Measurements from ENCODE around the gene GCFC2.
A peak's percentile ranks its signal among the peaks of the same experiment; 100 is the strongest.
"Not testable (repeated sequence)": the region's sequence is repeated elsewhere in the genome, so short reads cannot be mapped to it uniquely, and the experiment has no call there.

Gene GCFC2

GRCh38 chr2:75680402-75680801 lies 30.3 kb downstream of the GCFC2 start:
- no peak for FAIRE-seq

GRCh38 chr2:75679556-75679955 lies 31.2 kb downstream of the GCFC2 start:
- no peak for FAIRE-seq

More at GRCh38 chr2:75680402-75680801, 30.3 kb downstream of the GCFC2 start:
- no peak for DNase-seq (ENCODE audit: low spot score)

GRCh38 chr2:75676464-75676863 lies 34.3 kb downstream of the GCFC2 start:
- FAIRE-seq: no peak
- no peak for DNase-seq (ENCODE audit: low spot score)

More at GRCh38 chr2:75679556-75679955, 31.2 kb downstream of the GCFC2 start:
- DNase-seq (ENCODE audit: low spot score): no peak

GRCh38 chr2:75675908-75676307 lies 34.8 kb downstream of the GCFC2 start:
- no peak for DNase-seq (ENCODE audit: low spot score)
- no peak for FAIRE-seq

GRCh38 chr2:75675423-75675822 lies 35.3 kb downstream of the GCFC2 start:
- DNase-seq (ENCODE audit: low spot score); FAIRE-seq: not testable (repeated sequence)

- FAIRE-seq (peak; percentile 18), DNase-seq (ENCODE audit: low spot score) (peak; percentile 17)
Observed at GRCh38 chr2:75667884-75668283, 42.8 kb downstream of the GCFC2 start.

GRCh38 chr2:75666911-75667310 lies 43.8 kb downstream of the GCFC2 start:
- DNase-seq (ENCODE audit: low spot score) (no peak), FAIRE-seq (no peak)

GRCh38 chr2:75657798-75658197 lies 52.9 kb downstream of the GCFC2 start:
- DNase-seq (ENCODE audit: low spot score): no peak
- no peak for FAIRE-seq

- DNase-seq (ENCODE audit: low spot score): no peak
- no peak for FAIRE-seq
Observed at GRCh38 chr2:75656563-75656962, 54.2 kb downstream of the GCFC2 start.

GRCh38 chr2:75655861-75656260 lies 54.9 kb downstream of the GCFC2 start:
- DNase-seq (ENCODE audit: low spot score): no peak
- FAIRE-seq: no peak

GRCh38 chr2:75654012-75654411 lies 56.7 kb downstream of the GCFC2 start:
- FAIRE-seq: no peak
- DNase-seq (ENCODE audit: low spot score): no peak

- FAIRE-seq (no peak), DNase-seq (ENCODE audit: low spot score) (no peak)
Observed at GRCh38 chr2:75647771-75648170, 62.9 kb downstream of the GCFC2 start.

- FAIRE-seq (no peak), DNase-seq (ENCODE audit: low spot score) (peak; percentile 91)
Observed at GRCh38 chr2:75646583-75647425, 63.9 kb downstream of the GCFC2 start, which contains the start of gene MRPL19. MRPL19 (plus strand) TSS chr2:75646783; CDS start chr2:75646808, 25 bp downstream.

- DNase-seq (ENCODE audit: low spot score) (no peak), FAIRE-seq (no peak)
Observed at GRCh38 chr2:75646090-75646582, 64.6 kb downstream of the GCFC2 start.

GRCh38 chr2:75645643-75646042 lies 65.1 kb downstream of the GCFC2 start:
- DNase-seq (ENCODE audit: low spot score): no peak
- FAIRE-seq: no peak

- no peak for FAIRE-seq
- DNase-seq (ENCODE audit: low spot score): no peak
Observed at GRCh38 chr2:75643980-75644379, 66.7 kb downstream of the GCFC2 start.

GRCh38 chr2:75641587-75641986 lies 69.1 kb downstream of the GCFC2 start:
- no peak for FAIRE-seq
- DNase-seq (ENCODE audit: low spot score): no peak

GRCh38 chr2:75640621-75641121 lies 70.0 kb downstream of the GCFC2 start:
- FAIRE-seq (peak; percentile 41), DNase-seq (ENCODE audit: low spot score) (peak; percentile 44)

- FAIRE-seq: no peak
Observed at GRCh38 chr2:75637568-75637967, 73.1 kb downstream of the GCFC2 start.

GRCh38 chr2:75634945-75635344 lies 75.8 kb downstream of the GCFC2 start:
- FAIRE-seq (no peak), DNase-seq (ENCODE audit: low spot score) (no peak)

More at GRCh38 chr2:75637568-75637967, 73.1 kb downstream of the GCFC2 start:
- no peak for DNase-seq (ENCODE audit: low spot score)

- DNase-seq (ENCODE audit: low spot score) (no peak), FAIRE-seq (no peak)
Observed at GRCh38 chr2:75633620-75634019, 77.1 kb downstream of the GCFC2 start.

GRCh38 chr2:75632813-75633212 lies 77.9 kb downstream of the GCFC2 start:
- FAIRE-seq: no peak
- no peak for DNase-seq (ENCODE audit: low spot score)

Data from RCC 7860 (cell line).